HTERT RPE-1 (cell line): ENCODE data around the gene REPS2.

Experiments used
- in situ Hi-C: fragments of 300-500 bp; cut with MboI; formaldehyde crosslinking; loops from 4 replicates; pipeline ENCODE4 v1.14.3; 2020; ENCODE audit warnings: low sequenced_read_pairs

REPS2 gene

DNA sequence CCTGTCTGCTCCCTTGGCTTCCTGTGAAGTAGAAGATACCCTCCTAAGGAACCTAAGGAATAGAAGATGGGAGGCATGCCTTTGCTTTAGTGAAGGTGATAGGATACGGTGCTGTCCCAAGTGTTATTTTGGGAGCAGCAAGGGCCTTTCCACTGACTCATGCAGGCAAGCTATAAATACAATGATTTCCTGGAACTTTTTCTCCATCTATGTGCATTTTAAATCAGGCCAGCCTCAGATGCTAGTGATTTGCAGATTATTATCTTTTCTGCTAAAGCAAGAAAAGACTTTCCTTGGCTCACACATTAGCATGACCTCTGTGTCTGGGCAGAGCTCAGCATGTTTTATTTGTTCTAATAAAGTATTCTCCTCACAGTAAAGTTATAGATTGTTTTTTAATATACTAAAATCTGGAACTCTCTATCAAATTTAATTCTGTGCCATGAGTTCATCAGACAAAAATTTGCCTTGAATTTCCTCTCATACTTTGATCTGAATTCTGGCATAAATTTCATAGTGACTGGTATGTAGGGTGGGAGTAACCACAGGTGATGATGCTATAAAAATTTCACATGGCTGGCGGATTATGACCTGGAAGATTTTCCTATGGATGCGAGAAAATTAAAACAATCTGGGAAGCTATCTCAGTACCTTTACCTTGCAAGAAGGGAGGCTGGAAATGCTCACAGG, 131.7 kb downstream of the REPS2 start:
- in situ Hi-C loops = no loop called here

DNA sequence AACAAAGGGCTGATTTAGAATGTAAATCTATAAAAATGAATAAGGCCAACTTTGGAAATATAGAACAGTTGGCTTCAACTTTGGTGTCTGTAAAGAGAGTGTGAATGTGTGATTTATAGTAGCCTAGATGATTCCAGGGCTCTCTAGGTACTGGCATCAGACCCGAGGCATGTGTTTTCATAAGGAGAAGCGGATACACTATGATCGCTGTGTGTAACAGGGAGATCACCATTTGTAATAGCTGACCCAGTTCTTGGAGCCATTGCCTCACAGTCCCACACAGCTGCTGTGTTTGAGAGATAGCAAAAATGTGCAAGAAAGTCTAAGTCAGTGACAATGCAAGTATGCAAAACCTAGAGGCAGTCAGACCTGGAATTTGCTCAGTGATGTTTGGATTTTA, 135.1 kb downstream of the REPS2 start:
- in situ Hi-C loops = no loop called here

DNA sequence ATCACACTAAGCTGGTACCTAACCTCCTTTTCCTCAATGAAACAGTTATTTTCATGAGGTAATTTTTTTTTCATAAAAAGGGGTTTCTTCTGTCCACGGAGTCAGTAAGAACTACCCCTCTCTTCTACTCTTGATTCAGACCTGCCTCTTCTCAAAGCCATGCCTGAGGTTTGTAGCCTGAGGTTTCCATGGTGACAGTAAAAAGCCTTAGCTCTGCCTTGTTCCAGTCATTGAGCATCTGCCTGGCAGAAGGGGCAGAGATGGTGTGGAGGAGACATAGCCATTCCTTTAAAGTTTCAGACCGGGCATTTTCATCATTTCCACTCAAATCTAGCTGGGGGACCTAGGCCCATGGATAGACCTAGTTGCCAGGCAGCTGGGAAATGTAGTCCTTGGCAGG, 135.5 kb downstream of the REPS2 start:
- in situ Hi-C loops = no loop called here

DNA sequence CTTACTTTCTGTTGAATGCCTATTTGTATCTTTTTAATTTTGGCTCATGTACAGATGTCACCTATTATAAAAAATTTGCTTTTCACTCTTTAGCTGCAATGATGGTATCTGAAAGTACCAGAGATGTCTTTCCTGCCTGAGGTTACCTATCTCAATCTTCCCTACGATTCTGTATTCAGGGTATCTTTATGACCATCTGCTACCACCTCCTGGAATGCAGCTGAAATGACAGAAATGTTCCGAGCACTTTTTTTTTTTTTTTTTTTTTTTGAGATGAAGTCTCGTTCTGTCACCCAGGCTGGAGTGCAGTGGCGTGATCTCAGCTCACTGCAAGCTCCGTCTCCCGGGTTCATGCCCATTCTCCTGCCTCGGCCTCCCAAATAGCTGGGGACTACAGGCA, 136.4 kb downstream of the REPS2 start:
- in situ Hi-C loops = no loop called here

DNA sequence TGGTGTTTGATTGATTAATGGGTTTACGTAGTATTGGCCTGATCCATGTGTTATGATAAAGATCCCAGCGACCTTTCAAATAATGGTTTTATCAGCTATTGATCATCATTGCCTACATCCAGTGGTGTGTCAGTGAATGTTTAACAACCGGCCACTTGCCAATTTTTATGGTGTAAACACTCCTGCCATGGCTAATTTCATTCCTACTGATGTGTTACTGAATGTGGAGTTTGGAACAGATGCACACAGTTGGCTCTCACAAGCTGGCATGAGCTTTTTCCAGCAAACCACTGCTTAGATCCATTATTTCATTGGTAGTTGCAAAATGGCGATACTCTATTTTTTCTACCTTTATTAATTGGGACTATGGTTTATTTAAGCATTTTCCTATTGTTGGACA, 139.9 kb downstream of the REPS2 start:
- in situ Hi-C loops = no loop called here

DNA sequence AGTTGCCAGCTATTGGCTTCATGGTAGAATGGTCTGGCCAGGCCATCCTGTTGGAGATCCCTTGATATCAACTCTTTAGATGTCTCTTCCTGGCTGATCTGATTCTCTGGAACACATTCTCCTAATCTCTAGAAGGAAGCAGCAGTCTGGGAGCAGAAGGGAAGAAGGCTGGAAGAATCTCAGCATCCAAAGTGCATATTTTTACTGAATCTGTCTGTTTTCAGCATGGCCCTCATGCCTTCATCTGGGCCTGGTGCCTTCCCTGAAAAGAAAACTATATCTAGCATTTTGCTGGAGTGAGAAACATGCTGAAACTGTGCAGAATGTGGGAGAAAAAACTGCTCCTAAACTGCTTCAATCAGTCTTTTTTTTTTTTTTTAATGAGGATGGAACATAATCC, 148.7 kb downstream of the REPS2 start:
- in situ Hi-C loops = no loop called here

- in situ Hi-C loops = no loop called here
Observed at GRCh38 chrX:17098516-17099247, 152.2 kb downstream of the REPS2 start.

GRCh38 chrX:17104433-17104832, 158.0 kb downstream of the REPS2 start:
- in situ Hi-C loops = no loop called here

- in situ Hi-C loops = no loop called here
Observed at GRCh38 chrX:17120816-17121215, 174.4 kb downstream of the REPS2 start.

GRCh38 chrX:17154001-17154400, 207.5 kb downstream of the REPS2 start:
- in situ Hi-C loops = no loop called here

DNA sequence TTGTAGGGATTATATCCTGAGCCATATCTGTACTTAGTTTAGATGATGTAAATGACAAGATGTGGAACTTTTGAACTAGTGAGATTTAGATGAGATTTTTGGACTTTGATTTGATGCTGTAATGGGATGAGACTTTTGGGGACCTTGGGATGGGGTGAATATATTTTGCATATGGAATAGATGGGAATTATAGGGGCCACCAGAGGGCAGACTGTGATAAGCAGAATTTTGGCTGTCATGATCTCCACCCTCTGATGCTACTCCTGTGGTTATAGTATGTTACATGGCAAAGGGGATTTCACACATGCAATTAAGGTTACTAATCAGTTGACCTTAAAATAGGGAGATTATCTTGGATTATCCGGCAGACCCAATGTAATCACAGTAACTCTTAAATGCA, 214.5 kb downstream of the REPS2 start:
- in situ Hi-C loops = no loop called here

DNA sequence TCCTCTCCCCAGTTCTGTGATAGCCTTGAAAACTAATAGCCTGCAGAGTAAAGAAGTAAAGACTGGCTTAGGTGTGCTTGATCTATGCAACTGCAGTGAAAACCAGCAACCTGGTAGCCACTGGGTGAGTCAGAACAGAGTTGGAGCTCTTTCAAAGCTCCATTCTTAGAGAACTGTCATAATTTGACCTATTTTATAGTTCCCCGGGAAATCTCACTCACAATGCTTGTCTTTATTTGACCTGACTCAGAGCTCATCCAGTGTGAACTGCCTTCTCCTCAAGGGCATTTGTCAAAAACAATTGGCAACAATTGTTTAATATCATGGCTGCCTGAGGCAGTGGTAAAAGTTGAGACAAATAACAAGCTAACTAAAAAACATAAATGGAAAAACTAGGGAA, 215.5 kb downstream of the REPS2 start:
- in situ Hi-C loops = no loop called here

GRCh38 chrX:17164079-17164478, 217.6 kb downstream of the REPS2 start:
- in situ Hi-C loops = no loop called here

DNA sequence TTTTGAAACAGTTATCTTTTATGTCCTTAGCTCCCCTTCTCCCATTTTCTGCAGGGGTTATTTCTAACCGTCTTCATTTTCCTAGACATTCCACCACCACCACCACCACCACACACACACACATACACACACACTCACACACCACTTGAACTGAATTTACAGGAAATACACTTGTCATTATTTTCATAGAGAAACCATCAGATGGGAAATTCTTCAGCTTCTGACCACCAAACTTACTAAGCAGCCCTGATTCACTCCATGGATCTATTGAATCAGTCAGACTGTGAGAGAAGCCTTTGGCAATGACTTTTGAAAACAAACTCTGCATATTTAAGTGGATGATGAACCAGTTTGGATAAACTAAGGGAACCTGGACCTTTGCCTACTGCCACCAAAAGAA, 218.5 kb downstream of the REPS2 start:
- in situ Hi-C loops = no loop called here

- in situ Hi-C loops = no loop called here
Observed at GRCh38 chrX:17167915-17168314, 221.5 kb downstream of the REPS2 start.

DNA sequence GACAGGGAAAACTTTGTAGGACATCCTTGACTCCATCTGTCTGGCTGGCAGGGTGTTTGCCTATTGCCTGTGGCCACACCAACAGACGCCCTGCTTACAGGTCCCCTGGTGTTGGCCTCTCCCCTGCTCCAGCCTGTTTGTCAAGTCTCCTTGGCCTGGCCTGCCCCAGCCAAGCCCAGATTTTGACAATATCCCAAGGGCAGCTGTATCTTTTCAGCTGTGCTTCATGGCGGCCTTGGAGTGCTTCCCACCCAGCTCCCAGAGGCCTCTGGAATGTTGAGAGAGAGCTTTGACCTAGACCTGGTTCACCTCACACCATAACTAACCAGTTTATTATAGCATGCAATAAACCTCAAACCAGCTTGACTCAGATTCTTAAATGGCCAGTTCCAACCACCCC, 224.5 kb downstream of the REPS2 start:
- in situ Hi-C loops = no loop called here

DNA sequence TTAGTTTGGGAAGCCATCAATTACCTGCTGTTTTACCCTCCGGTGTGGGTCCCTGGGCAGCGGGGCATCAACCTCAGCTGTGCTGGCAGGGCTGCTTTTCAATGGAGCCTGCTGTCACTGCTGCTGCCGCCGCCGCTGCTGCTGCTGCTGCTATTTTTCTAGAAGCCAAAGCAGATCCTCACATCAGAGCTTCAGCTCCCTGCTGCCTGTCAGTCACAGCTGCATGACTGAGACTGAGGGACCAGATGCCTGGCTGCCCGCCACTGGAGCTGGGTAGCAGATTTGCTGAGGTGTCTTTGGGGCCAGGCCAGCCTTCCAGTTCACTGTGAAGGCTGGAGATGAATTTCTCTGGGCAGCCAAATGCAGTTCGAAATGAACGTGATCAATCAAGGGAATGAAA, 228.2 kb downstream of the REPS2 start:
- in situ Hi-C loops = no loop called here

DNA sequence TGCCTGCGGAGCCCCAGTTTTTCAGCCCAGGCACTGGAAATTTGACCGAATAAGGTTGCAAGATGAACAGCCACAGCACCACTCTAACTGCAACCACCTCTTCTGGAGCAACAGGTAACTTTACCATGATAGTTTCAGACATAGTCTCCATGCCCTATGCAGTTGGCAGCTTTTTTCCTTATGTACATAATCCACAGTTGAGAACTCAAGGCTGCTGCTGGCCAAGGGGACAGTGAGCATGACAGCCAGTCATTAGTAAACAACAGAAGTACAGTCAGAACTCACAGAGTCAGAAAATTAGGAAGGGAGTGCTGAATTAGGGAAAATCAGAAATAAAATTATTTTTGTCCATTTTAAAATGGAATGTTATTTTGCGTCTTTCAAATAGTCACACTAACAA, 235.9 kb downstream of the REPS2 start:
- in situ Hi-C loops = no loop called here

GRCh38 chrX:17183566-17183965, 237.1 kb downstream of the REPS2 start:
- in situ Hi-C loops = no loop called here

DNA sequence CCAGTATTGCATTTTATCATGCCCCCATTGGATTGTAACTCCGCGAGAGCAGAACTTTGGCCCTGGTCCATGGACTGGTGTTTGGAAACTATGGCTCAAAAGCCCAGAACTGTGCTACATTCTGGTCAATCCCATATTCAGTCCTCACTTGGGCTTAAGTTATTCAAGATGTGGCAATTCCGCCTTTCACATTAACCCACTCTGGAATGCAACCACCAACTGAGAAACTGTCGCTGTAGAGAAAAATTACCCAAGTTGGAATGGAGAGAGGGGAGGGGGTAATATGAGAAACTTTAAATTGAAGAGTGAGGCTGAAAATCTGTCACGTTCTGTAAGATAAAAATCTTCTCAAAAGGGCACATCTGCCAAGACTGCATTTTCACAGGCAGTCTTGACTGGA, 239.0 kb downstream of the REPS2 start:
- in situ Hi-C loops = no loop called here

- in situ Hi-C loops = no loop called here
Observed at GRCh38 chrX:17187136-17187756, 240.8 kb downstream of the REPS2 start.

DNA sequence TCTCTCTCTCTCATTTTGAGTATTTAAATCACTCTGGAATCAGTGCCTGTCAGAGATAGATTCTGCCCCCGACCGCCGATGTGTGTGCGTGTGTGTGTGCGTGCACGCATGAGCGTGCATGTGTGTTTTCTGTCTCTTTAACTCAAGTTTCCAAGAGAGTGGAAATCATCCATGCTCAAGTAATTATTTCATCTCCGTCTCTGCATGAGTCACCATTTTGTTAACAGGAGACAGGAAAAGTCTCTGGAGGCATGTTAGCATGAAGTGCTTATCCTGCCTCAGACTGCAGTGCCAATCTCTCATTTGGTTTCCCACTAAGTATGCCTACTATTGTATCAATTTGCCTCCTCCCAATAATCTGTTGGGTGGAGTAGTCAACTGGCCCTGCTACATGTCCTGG, 245.6 kb downstream of the REPS2 start:
- in situ Hi-C loops = no loop called here
